ENCODE results near the gene STOX2. TPM values are rescaled to one million over a fixed set of nuclear protein-coding genes. Genes with fewer than 3 reads are reported as not detected.

The STOX2 gene
- total RNA-seq, 1 donor from 2014 or later = 26.7 TPM

DNA sequence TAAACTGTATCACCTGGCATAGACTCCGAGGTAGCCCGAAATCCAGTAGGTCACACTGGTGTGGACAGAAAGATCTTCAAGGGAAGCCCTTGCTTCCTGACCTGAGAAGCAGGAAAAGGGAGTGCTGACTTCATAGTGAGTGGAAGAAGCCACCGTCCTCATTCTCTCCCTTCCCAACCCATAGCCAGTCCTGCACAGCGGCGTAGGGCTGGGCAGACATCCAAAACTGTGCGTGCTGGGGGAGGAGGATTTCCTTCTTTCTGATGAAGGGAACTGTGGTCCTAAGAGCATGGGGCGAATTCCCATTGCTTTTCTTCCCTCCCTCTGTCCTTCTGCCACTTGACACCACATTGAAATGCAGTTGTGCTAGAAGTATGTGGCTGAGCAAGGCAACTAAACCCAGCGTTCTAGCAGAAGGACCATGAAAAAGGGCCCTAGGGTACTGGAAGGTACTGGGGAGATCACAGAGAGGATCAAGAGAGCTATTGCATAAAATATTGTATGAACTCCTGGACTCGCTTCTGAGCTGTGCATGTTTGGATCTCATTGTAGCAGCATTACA is 66.9 kb downstream of the STOX2 start:
- H3K27me3 Mint-ChIP-seq (ENCODE audit: low read depth) = no peaks in the 10 kb centered on the region
- TF ChIP-seq, protein P1, sequence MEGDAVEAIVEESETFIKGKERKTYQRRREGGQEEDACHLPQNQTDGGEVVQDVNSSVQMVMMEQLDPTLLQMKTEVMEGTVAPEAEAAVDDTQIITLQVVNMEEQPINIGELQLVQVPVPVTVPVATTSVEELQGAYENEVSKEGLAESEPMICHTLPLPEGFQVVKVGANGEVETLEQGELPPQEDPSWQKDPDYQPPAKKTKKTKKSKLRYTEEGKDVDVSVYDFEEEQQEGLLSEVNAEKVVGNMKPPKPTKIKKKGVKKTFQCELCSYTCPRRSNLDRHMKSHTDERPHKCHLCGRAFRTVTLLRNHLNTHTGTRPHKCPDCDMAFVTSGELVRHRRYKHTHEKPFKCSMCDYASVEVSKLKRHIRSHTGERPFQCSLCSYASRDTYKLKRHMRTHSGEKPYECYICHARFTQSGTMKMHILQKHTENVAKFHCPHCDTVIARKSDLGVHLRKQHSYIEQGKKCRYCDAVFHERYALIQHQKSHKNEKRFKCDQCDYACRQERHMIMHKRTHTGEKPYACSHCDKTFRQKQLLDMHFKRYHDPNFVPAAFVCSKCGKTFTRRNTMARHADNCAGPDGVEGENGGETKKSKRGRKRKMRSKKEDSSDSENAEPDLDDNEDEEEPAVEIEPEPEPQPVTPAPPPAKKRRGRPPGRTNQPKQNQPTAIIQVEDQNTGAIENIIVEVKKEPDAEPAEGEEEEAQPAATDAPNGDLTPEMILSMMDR (conservative IDR thresholded peaks at IDR 0.05) = no peak

DNA sequence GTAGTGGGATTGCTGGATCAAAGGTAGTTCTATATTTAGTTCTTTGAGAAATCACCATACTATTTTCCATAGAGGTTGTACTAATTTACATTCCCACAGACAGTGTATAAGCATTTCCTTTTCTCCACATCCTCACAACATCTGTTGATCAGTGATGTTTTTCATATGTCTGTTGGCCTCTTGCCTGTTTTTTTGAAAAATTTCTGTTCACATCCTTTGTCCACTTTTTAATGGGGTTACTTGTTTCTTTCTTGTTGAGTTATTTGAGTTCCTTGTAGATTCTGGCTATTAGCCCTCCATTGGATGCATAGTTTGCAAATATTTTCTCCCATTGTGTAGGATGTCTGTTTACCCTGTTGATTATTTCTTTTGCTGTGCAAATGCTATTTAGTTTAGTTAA is 72.6 kb downstream of the STOX2 start:
- Mint-ChIP-seq H3K4me3 (no peak overlapping the region), H3K36me3 (ENCODE audit: low read depth) (peaks cover 29% of the 10 kb centered on the region), H3K27me3 (ENCODE audit: low read depth) (no peaks in the 10 kb centered on the region), H3K27ac (ENCODE audit: unreplicated experiment) (no peak overlapping the region), H3K9me3 (peaks cover 17% of the 10 kb centered on the region), H3K4me1 (peaks cover 1% of the 10 kb centered on the region)
- DNase-seq (ENCODE audit: low read depth, low spot score) = no peak
- TF ChIP-seq, protein P1 (conservative IDR thresholded peaks at IDR 0.05) = no peak

More for the DNA sequence above, 66.9 kb downstream of the STOX2 start:
- H3K27ac Mint-ChIP-seq (ENCODE audit: unreplicated experiment) = no peak overlapping the region
- H3K4me1 Mint-ChIP-seq = peaks cover 31% of the 10 kb centered on the region
- H3K9me3 Mint-ChIP-seq = peaks cover 9% of the 10 kb centered on the region
- no peak overlapping the region for H3K4me3 Mint-ChIP-seq
- peaks cover 24% of the 10 kb centered on the region for H3K36me3 Mint-ChIP-seq (ENCODE audit: low read depth)
- no peak for DNase-seq (ENCODE audit: low read depth, low spot score)

DNA sequence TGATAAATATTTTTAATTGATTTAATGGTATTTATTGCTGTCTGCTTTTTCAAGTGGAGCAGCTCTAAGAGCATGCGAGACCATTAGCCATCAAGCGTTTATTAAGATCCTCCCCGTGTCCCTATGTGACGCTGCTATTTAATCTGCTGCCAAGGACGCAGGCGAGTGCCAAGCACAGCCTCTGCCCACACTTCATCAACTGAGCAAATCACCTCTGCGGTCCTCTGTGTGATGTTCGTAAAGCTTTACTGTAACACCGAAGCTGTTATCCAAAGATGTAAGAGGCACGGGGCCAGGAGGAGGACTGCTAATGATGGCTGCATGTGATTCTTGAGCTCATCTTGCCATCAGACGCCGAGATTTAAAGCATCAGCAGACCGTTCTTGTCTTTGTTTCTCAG is 79.5 kb downstream of the STOX2 start:
- H3K27ac Mint-ChIP-seq (ENCODE audit: unreplicated experiment) = no peak overlapping the region
- H3K4me3 Mint-ChIP-seq = no peak overlapping the region
- no peaks in the 10 kb centered on the region for H3K36me3 Mint-ChIP-seq (ENCODE audit: low read depth)
- no peaks in the 10 kb centered on the region for H3K27me3 Mint-ChIP-seq (ENCODE audit: low read depth)
- no peak for DNase-seq (ENCODE audit: low read depth, low spot score)
- TF ChIP-seq, protein P1 (conservative IDR thresholded peaks at IDR 0.05) = no peak
- H3K9me3 Mint-ChIP-seq = no peaks in the 10 kb centered on the region
- peaks cover 6% of the 10 kb centered on the region for H3K4me1 Mint-ChIP-seq

DNA sequence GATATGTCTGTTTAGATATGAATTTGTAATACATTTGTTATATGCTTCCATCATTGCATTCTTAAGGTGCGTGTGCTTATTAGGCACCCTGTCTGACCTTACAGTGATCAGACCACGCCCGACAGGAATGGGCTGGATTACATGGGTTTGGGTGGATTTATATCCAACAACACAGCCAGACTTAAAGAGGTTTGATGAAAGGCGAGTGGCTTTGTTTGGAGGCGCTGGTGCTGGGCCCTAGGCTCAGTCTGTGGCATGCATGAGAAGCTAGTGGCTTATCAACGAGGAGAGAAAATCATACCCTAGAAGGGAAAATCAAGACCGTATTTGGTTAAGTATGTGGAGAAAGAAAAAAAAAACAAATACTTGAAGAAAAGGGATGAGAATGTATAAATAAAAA is 80.7 kb downstream of the STOX2 start:
- H3K27ac Mint-ChIP-seq (ENCODE audit: unreplicated experiment) = no peak overlapping the region
- no peaks in the 10 kb centered on the region for H3K27me3 Mint-ChIP-seq (ENCODE audit: low read depth)
- TF ChIP-seq, protein P1 (conservative IDR thresholded peaks at IDR 0.05) = no peak
- H3K4me3 Mint-ChIP-seq = no peak overlapping the region
- H3K36me3 Mint-ChIP-seq (ENCODE audit: low read depth) = no peaks in the 10 kb centered on the region
- peaks cover 6% of the 10 kb centered on the region for H3K4me1 Mint-ChIP-seq
- H3K9me3 Mint-ChIP-seq = no peaks in the 10 kb centered on the region
- DNase-seq (ENCODE audit: low read depth, low spot score) = no peak

DNA sequence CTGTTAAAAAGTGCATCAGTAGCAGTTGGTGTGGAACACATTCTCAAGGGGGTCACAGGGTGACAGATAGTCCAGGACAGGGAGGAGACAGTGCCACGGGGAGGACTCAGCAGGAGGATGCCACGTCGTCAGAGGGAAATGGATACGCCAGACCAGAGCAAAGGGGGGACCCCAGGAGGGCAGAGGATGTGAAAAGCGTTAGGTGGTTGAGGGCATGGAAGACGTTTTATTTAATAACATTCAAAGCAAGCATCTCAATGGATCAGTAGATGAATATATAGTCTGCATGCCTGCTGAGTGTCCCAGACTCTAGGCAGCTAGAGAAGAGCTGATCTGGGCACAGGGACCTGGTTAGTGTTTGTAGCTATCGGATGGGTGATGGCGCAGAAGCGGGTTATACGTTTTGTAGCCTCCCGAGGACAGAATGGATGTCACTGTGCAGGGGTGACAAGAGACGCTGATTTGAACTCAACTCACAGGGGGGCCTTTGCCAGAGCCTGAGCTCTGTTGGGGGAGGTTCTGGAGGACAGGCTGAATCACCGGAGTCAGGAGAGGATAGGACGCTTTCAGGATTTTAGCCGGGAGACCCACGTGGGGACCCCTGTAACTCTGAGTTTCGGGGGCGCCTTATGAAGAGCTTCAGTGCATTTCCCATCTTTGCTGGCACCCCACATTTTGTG is 81.3 kb downstream of the STOX2 start:
- H3K4me3 Mint-ChIP-seq = no peak overlapping the region
- H3K9me3 Mint-ChIP-seq = no peaks in the 10 kb centered on the region
- no peaks in the 10 kb centered on the region for H3K27me3 Mint-ChIP-seq (ENCODE audit: low read depth)
- TF ChIP-seq, protein P1 (conservative IDR thresholded peaks at IDR 0.05) = no peak
- H3K4me1 Mint-ChIP-seq = peaks cover 6% of the 10 kb centered on the region
- no peak for DNase-seq (ENCODE audit: low read depth, low spot score)
- H3K27ac Mint-ChIP-seq (ENCODE audit: unreplicated experiment) = no peak overlapping the region
- no peaks in the 10 kb centered on the region for H3K36me3 Mint-ChIP-seq (ENCODE audit: low read depth)
